Liver (tissue), 9 donors: ENCODE measurements around the gene SEPSECS. TPM values are rescaled to one million over a fixed set of nuclear protein-coding genes. Genes with fewer than 3 reads are reported as not detected.
A peak's percentile ranks its signal among the peaks of the same experiment; 100 is the strongest.

Source experiments
- DNase-seq: peaks from one replicate; pipeline ENCODE4 v3.0.0-alpha.2; 2017; ENCODE audit warnings: low spot score
- H3K27ac ChIP-seq, 2 donors: one replicate each; pipeline ENCODE4 v1.7.0; 2013; ENCODE audit warnings: inconsistent platforms in 2 of 2, low read length in 2 of 2, control low read depth in 1 of 2, low read depth in 1 of 2, mild to moderate bottlenecking in 1 of 2
- H3K27me3 ChIP-seq, 4 donors: one replicate each; pipeline versions ENCODE4 v1.6.1 to v1.7.0; 2013; ENCODE audit warnings: low read length in 3 of 4, inconsistent platforms in 1 of 4, mild to moderate bottlenecking in 1 of 4, moderate library complexity in 1 of 4; ENCODE audit not compliant: control insufficient read depth in 4 of 4, insufficient read depth in 4 of 4
- H3K36me3 ChIP-seq, 4 donors: one replicate each; pipeline versions ENCODE4 v1.6.1 to v1.7.0; 2013; ENCODE audit warnings: low read length in 3 of 4, mild to moderate bottlenecking in 3 of 4, low read depth in 1 of 4, moderate library complexity in 1 of 4; ENCODE audit not compliant: control insufficient read depth in 4 of 4, insufficient read depth in 3 of 4
- H3K4me1 ChIP-seq, 4 donors: one replicate each; pipeline versions ENCODE4 v1.6.1 to v1.7.0; 2013; ENCODE audit warnings: low read length in 3 of 4, mild to moderate bottlenecking in 3 of 4, moderate library complexity in 1 of 4; ENCODE audit not compliant: control insufficient read depth in 4 of 4, insufficient read depth in 4 of 4
- H3K4me3 ChIP-seq, 3 donors: one replicate each; pipeline versions ENCODE4 v1.6.1 to v1.7.0; 2013; ENCODE audit warnings: low read length in 3 of 3, control low read depth in 1 of 3, low read depth in 1 of 3, mild to moderate bottlenecking in 1 of 3
- H3K9ac ChIP-seq, 2 donors: one replicate each; pipeline ENCODE4 v1.7.0; 2013; ENCODE audit warnings: low read length in 2 of 2, mild to moderate bottlenecking in 2 of 2, moderate library complexity in 2 of 2, control low read depth in 1 of 2, low read depth in 1 of 2
- H3K9me3 ChIP-seq, 4 donors: one replicate each; pipeline versions ENCODE4 v1.6.1 to v1.7.0; 2013; ENCODE audit warnings: low read length in 3 of 4; ENCODE audit not compliant: control insufficient read depth in 4 of 4
- EGR1 ChIP-seq, 2 donors: IDR thresholded peaks; 2 replicates each; pipeline ENCODE4 v1.6.1; 2016 to 2018; ENCODE audit warnings: antibody characterized with exemption in 2 of 2, low read depth in 2 of 2
- FOXA1 ChIP-seq: IDR thresholded peaks from 2 replicates; pipeline ENCODE4 v1.6.1; 2016; ENCODE audit warnings: antibody characterized with exemption
- FOXA2 ChIP-seq: IDR thresholded peaks from 2 replicates; pipeline ENCODE4 v1.6.1; 2016; ENCODE audit warnings: antibody characterized with exemption
- GABPA ChIP-seq, 2 donors: IDR thresholded peaks in 1 of 2; conservative IDR thresholded peaks in 1 of 2; 2 replicates each; pipeline ENCODE4 v1.6.1; 2016; ENCODE audit warnings: antibody characterized with exemption in 2 of 2, mild to moderate bottlenecking in 1 of 2, moderate library complexity in 1 of 2
- HNF4A ChIP-seq, 2 donors: conservative IDR thresholded peaks; 2 replicates each; pipeline ENCODE4 v1.6.1; 2016; ENCODE audit warnings: antibody characterized with exemption in 2 of 2, mild to moderate bottlenecking in 2 of 2
- HNF4G ChIP-seq: IDR thresholded peaks from 2 replicates; pipeline ENCODE4 v1.6.1; 2016; ENCODE audit warnings: antibody characterized with exemption
- JUND ChIP-seq, 2 donors: IDR thresholded peaks; 2 replicates each; pipeline ENCODE4 v1.6.1; 2016; ENCODE audit warnings: antibody characterized with exemption in 2 of 2
- NR2F2 ChIP-seq: IDR thresholded peaks from 2 replicates; pipeline ENCODE4 v1.6.1; 2016; ENCODE audit warnings: antibody characterized with exemption
- RAD21 ChIP-seq, 2 donors: IDR thresholded peaks; 2 replicates each; pipeline ENCODE4 v1.6.1; 2016; ENCODE audit warnings: antibody characterized with exemption in 2 of 2, mild to moderate bottlenecking in 2 of 2
- RXRA ChIP-seq, 2 donors: IDR thresholded peaks; 2 replicates each; pipeline ENCODE4 v1.6.1; 2017 to 2018; ENCODE audit warnings: antibody characterized with exemption in 2 of 2, mild to moderate bottlenecking in 1 of 2
- SP1 ChIP-seq: IDR thresholded peaks from 2 replicates; pipeline ENCODE4 v1.6.1; 2018; ENCODE audit warnings: antibody characterized with exemption, mild to moderate bottlenecking
- TAF1 ChIP-seq: conservative IDR thresholded peaks from 2 replicates; pipeline ENCODE4 v1.6.1; 2016; ENCODE audit warnings: antibody characterized with exemption, mild to moderate bottlenecking
- YY1 ChIP-seq: IDR thresholded peaks from 2 replicates; pipeline ENCODE4 v1.6.1; 2016; ENCODE audit warnings: antibody characterized with exemption, mild to moderate bottlenecking
- whole genome bisulfite sequencing: extraction: QIAGEN DNeasy Blood & Tissue Kit; methylation state at CpG from one replicate; pipeline ENCODE4 v1.1.7; 2013; 5-methylcytosine and 5-hydroxymethylcytosine counted together
- polyA plus RNA-seq, 2 donors: library from polyadenylated mRNA; stranded (reverse) in 1 of 2; unstranded in 1 of 2; fragments of 200-250 nt in 1 of 2; fragments of >200 nt in 1 of 2; fragmentation: Nextera tagmentation in 1 of 2; extraction: Ambion mirVana in 1 of 2; gene quantifications; one replicate each; pipeline versions ENCODE4 v1.2.1 to v1.2.3, GENCODE V29; 2013 to 2015
- total RNA-seq, 2 donors: library from RNA; depleted of rRNA; stranded (reverse); fragments of >200 nt; gene quantifications; one replicate each; pipeline ENCODE4 v1.2.3, GENCODE V29; 2014
- TF ChIP-seq, protein P1 (sequence below): IDR thresholded peaks from 2 replicates; pipeline ENCODE4 v1.6.1; 2016; ENCODE audit warnings: antibody characterized with exemption
- TF ChIP-seq, protein P2 (sequence below): IDR thresholded peaks from 2 replicates; pipeline ENCODE4 v1.6.1; 2016; ENCODE audit warnings: antibody characterized with exemption
- TF ChIP-seq, protein P3 (sequence below): IDR thresholded peaks from 2 replicates; pipeline ENCODE4 v1.6.1; 2016; ENCODE audit warnings: antibody characterized with exemption, mild to moderate bottlenecking
- TF ChIP-seq, protein P4 (sequence below): fragments of 150-350 bp; IDR thresholded peaks from 2 replicates; pipeline ENCODE4 v1.5.1; 2017; ENCODE audit warnings: improper control_type of control experiment, low read depth, low read length; ENCODE audit not compliant: missing input control
- TF ChIP-seq, protein P5 (sequence below): IDR thresholded peaks from 2 replicates; pipeline ENCODE4 v1.6.1; 2016; ENCODE audit warnings: antibody characterized with exemption
- donor health status: healthy.
- donor health status: healthy.
- donor health status: healthy.
- donor health status: healthy.
- donor health status: healthy.

SEPSECS gene
- total and polyA plus RNA-seq, 4 donors = 10.3 to 31.7 (median 13.2) TPM

DNA sequence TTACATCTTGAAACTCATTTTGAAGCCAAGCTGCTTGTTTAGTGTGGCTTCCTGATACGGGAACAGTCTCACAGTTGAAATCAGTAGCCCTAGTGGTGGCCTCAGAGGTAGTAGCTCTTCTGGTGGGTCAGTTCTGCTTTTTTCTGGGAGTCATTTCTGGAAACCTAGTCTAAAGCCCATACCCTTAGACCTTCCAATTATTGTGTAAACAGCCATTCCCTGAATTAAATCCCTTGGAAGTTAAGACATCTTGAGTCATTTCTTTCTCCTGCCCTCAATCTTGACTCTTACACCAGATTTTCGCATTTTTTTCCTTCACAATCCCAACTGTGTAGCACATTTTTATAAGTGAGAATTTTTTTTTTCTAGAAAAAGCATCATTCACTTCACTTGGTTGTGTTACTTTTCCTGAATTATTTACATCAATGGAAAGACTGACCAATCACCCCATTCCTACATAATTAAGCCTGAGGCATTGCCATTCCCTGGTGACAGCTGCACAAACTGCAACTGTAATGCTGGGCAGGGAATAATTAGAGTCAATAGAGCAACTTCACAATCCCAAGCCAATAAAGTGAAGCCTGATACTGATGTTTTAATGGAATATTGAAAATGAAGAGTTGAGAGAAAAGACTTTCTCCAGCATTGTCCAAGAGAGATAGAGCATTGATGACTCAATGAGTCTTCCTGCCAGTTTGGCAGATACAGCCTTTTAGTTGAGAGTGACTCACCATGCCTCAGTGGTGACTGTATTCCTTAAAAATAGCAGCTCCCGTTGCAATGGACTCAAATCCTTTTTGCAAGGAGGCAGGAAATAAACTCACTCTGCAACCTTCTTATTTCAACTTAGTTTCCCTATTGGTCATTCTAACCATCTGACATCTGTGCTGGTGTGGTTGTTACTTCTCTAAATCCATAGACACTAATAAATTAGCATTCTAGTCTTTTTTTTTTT is 13.0 kb upstream of the SEPSECS start:
- TF ChIP-seq JUND (IDR thresholded peaks at IDR 0.05) (peak; percentile 75 to 86), RXRA (IDR thresholded peaks at IDR 0.05) (no peak)
- H3K9ac ChIP-seq = no peak overlapping the region
- peak overlapping the region in 1 of 2 donors; percentile 6 for H3K27ac ChIP-seq
- no peaks in the 10 kb centered on the region for H3K9me3 ChIP-seq
- peaks cover 0 to 5% (median under 1%) of the 10 kb centered on the region in 4 donors for H3K4me1 ChIP-seq
- WGBS = 84% methylated on average over 3 of the region's 3 CpGs
- H3K36me3 ChIP-seq = no peaks in the 10 kb centered on the region
- H3K4me3 ChIP-seq = no peak overlapping the region
- no peak for DNase-seq
- no peaks in the 10 kb centered on the region for H3K27me3 ChIP-seq

DNA sequence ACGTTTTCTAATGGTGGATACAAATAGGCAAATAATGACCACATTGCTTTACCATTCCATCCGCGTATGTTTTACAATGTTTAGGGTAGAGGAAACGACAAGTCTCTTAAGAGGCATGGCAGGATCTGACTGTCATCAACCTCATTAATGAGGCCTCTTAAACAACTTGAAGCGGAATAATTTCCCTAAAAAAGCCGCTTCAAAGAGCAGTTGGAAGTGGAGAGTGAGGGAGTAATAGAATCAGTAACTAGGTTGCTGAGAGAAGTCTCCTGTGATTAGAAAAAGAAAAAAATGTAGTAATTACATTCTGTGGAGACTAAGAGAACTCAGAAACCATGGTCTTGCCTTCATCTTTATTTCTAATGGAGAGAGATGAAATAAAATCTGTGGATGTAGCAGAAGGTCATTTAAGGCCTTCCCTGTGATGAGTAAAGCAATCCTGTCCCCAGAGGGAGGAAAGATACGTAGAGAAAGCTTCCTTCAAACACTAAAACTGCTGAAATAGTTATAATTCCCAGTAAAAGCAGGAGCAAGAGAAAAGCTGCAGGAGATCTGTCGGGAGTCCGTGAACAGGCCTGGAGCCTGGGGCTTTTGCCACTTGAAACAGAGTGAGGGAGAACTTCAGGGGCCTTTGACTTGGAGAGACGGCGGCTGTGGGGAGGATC is 11.1 kb upstream of the SEPSECS start:
- no peak overlapping the region for H3K4me3 ChIP-seq
- no peaks in the 10 kb centered on the region for H3K27me3 ChIP-seq
- H3K36me3 ChIP-seq = no peaks in the 10 kb centered on the region
- no peak overlapping the region for H3K9ac ChIP-seq
- DNase-seq = no peak
- TF ChIP-seq GABPA (IDR thresholded peaks at IDR 0.05 in 1 of 2, conservative IDR thresholded peaks at IDR 0.05 in 1 of 2) (no peak), FOXA1 (no peak), HNF4G (no peak), RXRA (IDR thresholded peaks at IDR 0.05) (no peak), HNF4A (conservative IDR thresholded peaks at IDR 0.05) (no peak), TAF1 (no peak), EGR1 (IDR thresholded peaks at IDR 0.05; ENCODE audit: low read depth in 2 of 2) (no peak), FOXA2 (no peak), RAD21 (IDR thresholded peaks at IDR 0.05) (no peak), SP1 (no peak), YY1 (no peak), NR2F2 (no peak), JUND (IDR thresholded peaks at IDR 0.05) (no peak)
- TF ChIP-seq, protein P1, sequence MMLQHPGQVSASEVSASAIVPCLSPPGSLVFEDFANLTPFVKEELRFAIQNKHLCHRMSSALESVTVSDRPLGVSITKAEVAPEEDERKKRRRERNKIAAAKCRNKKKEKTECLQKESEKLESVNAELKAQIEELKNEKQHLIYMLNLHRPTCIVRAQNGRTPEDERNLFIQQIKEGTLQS = no peak
- TF ChIP-seq, protein P2, sequence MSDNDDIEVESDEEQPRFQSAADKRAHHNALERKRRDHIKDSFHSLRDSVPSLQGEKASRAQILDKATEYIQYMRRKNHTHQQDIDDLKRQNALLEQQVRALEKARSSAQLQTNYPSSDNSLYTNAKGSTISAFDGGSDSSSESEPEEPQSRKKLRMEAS = no peak
- TF ChIP-seq, protein P3, sequence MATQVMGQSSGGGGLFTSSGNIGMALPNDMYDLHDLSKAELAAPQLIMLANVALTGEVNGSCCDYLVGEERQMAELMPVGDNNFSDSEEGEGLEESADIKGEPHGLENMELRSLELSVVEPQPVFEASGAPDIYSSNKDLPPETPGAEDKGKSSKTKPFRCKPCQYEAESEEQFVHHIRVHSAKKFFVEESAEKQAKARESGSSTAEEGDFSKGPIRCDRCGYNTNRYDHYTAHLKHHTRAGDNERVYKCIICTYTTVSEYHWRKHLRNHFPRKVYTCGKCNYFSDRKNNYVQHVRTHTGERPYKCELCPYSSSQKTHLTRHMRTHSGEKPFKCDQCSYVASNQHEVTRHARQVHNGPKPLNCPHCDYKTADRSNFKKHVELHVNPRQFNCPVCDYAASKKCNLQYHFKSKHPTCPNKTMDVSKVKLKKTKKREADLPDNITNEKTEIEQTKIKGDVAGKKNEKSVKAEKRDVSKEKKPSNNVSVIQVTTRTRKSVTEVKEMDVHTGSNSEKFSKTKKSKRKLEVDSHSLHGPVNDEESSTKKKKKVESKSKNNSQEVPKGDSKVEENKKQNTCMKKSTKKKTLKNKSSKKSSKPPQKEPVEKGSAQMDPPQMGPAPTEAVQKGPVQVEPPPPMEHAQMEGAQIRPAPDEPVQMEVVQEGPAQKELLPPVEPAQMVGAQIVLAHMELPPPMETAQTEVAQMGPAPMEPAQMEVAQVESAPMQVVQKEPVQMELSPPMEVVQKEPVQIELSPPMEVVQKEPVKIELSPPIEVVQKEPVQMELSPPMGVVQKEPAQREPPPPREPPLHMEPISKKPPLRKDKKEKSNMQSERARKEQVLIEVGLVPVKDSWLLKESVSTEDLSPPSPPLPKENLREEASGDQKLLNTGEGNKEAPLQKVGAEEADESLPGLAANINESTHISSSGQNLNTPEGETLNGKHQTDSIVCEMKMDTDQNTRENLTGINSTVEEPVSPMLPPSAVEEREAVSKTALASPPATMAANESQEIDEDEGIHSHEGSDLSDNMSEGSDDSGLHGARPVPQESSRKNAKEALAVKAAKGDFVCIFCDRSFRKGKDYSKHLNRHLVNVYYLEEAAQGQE = no peak
- TF ChIP-seq, protein P4, sequence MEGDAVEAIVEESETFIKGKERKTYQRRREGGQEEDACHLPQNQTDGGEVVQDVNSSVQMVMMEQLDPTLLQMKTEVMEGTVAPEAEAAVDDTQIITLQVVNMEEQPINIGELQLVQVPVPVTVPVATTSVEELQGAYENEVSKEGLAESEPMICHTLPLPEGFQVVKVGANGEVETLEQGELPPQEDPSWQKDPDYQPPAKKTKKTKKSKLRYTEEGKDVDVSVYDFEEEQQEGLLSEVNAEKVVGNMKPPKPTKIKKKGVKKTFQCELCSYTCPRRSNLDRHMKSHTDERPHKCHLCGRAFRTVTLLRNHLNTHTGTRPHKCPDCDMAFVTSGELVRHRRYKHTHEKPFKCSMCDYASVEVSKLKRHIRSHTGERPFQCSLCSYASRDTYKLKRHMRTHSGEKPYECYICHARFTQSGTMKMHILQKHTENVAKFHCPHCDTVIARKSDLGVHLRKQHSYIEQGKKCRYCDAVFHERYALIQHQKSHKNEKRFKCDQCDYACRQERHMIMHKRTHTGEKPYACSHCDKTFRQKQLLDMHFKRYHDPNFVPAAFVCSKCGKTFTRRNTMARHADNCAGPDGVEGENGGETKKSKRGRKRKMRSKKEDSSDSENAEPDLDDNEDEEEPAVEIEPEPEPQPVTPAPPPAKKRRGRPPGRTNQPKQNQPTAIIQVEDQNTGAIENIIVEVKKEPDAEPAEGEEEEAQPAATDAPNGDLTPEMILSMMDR = no peak
- TF ChIP-seq, protein P5, sequence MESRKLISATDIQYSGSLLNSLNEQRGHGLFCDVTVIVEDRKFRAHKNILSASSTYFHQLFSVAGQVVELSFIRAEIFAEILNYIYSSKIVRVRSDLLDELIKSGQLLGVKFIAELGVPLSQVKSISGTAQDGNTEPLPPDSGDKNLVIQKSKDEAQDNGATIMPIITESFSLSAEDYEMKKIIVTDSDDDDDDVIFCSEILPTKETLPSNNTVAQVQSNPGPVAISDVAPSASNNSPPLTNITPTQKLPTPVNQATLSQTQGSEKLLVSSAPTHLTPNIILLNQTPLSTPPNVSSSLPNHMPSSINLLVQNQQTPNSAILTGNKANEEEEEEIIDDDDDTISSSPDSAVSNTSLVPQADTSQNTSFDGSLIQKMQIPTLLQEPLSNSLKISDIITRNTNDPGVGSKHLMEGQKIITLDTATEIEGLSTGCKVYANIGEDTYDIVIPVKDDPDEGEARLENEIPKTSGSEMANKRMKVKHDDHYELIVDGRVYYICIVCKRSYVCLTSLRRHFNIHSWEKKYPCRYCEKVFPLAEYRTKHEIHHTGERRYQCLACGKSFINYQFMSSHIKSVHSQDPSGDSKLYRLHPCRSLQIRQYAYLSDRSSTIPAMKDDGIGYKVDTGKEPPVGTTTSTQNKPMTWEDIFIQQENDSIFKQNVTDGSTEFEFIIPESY = no peak
- H3K27ac ChIP-seq = no peak overlapping the region
- H3K9me3 ChIP-seq = no peaks in the 10 kb centered on the region
- no peaks in the 10 kb centered on the region for H3K4me1 ChIP-seq
- WGBS = 96% methylated on average over 11 of the region's 11 CpGs
